Effector CD8-positive, alpha-beta T cell (primary cell): ENCODE data around the gene ADAT1.

Experiments
- DNase-seq: peaks from one replicate; lab custom pipeline; 2025; lab: John Stamatoyannopoulos, UW

The ADAT1 gene

DNA sequence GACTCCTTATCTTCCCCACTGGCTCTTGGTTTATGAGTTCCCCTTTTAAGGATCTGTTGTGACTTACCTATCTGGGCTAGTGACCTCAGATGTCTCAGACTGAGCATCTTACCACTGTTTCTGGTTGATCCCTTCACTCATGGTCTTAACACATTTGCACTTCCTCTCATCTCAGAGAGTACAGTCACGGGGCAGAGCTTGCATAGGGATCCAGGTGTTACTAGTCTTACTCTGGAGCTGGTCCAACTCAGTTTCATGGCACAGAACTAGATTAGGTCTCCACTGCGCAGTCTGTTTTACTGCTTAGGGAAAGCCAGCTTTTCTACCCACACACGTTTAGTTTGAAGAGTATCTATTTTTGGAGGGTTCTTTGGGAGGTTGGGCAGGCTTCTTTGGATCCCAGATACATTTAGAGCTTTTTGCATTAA is 46.7 kb downstream of the ADAT1 start:
- DNase-seq: no peak

DNA sequence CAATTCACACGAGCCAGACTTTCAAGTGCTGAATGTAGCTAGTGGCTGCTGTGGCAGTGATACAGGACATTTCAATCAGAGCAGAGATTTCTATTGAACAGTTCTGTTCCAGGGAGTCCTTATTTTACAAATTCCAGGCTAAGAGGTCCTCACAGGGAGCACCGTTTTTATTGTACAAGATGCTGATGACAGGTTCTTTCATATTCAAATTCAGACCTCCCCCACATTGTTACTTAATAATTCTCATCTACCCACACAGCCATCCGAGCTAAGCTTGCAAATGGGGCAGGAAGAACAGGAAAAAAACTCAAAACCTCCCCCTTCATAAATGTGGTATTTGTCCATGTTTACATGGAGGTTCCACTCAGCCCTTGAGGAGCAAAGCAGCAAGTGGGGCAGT is 47.1 kb downstream of the ADAT1 start:
- no peak for DNase-seq

DNA sequence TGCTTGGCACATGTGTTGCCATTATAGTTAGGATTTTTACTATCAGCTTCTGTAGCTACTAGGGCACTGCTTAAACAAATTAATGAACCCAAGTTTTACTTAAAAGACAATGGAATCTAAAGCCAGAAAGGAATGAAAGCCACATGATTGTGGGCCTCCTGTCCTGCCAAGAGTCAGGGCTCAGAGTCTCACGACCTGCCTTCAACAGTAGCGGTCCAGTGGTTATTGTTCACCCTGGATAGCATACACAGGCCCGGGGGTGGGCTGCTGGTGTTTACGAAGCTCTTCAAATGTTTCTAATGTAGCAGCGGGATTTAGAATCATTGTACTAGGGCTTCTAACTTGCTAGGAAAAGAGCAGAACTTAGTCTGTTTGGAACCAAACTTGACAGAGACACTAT is 49.1 kb downstream of the ADAT1 start:
- no peak for DNase-seq

DNA sequence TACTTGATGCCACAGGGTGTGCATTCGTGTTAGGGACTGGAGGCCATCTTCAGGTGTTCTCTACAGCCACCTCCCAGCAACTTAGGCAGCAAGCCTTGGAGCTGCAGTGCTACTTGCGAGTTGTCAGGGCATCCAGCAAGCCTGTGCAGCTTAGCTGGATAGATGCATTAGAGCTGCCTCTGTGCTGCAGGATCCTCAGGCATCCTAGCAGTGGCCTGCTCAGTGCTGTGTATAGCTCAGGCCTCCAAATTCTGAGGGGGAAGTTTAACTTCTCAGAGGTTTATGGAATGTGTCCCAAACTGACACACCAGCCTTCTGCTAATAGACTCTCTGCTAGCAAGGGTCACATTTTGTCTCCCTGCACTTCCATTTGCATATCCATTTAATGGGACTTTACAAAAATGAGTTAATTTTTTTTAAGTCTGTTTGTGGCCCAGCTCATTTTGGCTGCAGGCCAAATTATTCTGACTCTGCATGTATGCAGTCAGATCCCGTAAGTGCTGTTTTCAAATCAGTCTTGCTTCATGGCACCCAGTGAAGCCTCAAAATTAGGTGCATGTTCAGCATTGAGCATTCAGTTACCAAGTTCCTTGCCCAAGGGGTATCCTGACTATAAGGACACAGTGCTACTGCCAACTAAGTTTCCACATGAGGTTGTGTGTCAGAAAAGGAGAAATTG is 50.1 kb downstream of the ADAT1 start:
- no peak for DNase-seq

DNA sequence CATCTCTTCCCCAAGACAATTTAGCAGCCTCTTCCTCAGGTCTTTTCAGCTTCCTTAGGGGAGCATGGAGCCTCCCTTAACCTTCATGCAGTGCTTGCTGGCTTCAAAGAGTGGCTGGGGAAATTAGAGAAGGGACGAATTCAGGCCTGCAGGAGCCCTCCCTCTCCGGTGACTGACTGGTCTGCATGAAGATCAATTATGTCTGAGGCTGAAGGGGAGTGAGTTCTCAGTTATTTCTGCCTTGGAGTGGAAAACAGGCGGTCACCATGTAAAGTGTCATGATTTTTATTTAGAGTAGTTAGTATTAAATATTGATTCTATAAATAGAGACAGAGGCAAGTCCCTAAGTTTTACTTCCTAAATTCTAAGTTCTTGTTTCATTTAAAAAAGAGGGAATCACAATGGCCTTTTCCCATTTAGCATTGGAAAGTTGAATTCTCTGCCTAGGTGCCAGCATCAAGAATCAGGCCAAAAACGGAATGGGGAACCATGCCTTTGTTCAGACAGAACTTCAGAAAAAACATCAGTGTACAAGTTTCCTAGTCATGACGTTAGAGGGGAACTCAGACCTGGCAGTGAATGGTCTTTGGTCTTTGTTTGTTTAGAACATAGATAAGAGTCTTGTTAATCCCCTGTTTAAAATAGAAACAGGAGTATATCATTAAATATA is 52.5 kb downstream of the ADAT1 start:
- no peak for DNase-seq

DNA sequence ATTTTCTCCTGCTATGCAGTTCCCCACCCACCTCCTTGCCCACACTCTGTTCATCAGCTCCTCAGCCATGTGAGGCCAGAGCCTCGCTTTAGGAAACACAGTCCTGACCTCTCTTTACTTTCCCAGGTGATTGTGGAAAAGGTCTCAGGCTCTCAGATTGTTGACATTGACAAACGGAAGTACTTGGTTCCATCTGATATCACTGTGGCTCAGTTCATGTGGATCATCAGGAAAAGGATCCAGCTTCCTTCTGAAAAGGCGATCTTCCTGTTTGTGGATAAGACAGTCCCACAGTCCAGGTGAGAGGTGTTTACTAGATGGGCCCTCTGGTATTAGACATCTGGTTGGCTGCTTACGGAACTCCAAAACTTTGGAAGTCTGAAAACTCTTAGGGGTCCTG is 55.2 kb downstream of the ADAT1 start:
- DNase-seq: no peak

DNA sequence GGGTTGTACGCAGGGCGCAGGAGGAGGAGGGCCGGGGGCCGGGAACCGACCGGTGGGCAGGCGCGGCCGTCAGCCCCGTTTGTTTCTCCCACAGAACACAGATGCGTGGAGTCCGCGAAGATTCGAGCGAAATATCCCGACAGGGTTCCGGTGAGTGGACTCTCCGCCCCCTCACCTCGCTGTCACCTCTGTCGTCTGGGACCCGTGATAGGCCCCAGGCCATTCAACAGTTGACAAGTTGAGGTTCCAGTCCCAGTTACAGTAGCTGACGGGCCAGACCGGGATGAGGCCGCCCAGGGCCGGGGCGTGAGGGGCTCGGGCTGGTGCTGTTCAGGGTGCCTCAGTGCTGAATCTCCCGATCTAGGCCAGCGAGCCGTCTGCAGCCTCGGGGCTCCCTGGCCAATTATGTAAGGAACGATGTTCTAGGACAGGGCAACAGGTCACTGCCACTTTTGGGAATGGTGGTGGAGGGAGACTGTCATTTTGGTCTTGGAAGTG is 56.3 kb downstream of the ADAT1 start:
- DNase-seq: peak; percentile 16

DNA sequence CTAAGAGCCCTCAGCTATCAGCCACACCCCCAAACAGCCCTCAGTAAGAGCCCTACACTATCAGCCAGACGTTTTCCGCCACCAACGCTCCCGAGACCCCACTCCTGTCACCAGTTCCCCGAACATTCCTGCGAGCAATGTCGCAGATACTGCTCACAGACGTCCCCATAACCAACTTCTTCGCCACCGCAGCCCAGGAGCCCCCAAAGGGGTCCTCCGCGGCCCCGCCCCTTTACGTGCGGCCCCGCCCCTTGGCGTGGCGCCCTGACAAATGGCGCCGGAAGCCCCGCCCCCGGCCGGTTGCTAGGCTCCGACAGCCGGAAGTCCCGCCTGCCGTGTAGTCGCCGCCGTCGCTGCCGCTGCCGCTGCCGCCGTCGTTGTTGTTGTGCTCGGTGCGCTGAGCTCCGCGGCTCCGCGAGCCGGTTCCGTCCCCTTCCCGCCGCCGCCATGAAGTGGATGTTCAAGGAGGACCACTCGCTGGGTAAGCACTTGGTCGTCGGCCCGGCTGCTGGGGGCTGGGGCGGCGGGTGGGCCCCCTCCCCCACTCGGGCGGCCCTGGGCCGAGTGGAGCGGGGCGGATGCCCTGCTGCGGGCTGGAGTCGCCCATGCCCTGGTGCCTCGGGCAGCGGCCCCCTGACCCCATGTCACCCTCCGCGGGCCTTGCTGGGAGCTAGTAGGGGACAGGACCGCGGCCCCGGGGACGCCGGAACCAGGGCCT is 56.9 kb downstream of the ADAT1 start, which contains the start of gene GABARAPL2:
GABARAPL2 (plus strand) TSS at position 340 of the 718 bp plus-strand sequence; CDS start at position 448, 108 bp downstream.
- peak; percentile 89 for DNase-seq

DNA sequence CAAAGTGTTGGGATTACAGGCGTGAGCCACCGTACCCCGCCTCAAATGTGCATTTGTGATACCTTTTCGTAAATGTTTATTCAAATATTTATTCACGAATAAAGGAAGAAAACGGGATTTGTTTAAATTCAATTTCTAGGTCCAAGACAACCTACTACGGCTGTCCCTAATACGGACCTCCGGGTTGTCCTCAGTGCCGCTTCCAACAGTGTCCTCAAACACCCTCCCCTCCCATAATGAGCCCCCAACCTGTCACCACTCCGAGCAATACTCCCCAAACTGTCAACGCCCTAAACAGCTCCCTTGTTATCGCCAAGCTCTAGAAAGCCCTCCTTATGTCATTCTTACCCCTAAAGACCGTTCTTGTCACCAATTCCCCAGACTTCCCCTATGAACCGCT is 57.4 kb downstream of the ADAT1 start:
- no peak for DNase-seq

DNA sequence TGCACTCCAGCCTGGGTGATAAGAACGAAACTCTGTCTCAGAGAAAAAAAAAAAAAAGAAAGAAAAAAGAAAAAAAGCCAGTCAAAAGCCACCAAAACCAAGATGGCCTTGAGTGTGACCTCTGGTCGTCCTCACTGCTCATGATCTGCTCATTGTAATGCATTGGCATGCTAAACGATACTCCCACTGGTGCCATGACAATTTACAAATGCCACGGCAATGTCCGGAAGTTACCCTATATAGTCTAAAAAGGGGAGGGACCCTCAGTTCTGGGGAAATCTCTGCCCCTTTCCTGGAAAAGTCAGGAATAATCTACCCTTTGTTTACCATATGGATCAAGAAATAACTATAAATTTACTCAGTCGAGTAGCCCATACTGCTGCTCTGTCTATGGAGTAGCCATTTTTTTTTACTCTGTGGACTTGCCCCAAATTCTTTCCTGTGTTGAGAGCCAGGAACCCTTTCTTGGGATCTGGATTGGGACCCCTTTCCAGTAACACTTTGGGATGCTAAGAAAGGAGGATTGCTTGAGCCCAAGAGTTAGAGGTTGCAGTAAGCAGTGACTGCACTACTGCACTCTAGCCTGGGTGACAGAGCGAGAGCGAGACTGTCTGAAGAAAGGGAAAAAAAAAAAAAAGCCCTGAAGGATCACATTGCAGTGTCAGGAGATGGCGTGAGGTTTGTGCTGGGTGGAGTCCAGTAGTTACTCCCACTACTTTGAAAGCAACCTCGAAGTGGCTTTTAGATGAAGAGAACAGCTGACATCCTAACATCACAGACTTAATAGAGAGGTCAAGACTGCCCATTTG is 63.3 kb downstream of the ADAT1 start:
- DNase-seq: no peak

DNA sequence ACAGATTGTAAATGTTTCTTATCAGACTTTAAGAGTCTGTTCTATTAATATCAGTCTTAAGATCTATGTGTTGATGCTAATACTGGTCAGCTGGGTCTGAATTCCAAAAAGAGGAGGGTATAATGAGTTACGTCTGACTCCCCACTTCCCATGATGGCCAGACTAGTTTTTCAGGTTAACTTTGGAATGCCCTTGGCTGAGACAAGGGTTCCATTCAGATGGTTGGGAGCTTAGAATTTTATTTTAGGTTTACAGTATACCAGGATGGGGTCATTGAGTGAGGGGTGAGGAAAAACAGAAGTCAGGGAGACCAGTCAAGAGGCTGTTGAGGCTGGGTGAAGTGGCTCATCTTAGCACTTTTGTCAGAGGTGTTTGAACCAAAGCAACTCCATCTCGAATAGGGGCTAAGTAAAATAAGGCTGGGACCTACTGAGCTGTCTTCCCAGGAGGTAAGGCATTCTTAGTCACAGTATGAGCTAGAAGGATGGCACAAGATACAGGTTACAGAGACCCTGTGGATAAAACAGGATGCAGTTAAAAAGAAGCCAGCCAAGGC is 64.2 kb downstream of the ADAT1 start:
- DNase-seq: no peak

DNA sequence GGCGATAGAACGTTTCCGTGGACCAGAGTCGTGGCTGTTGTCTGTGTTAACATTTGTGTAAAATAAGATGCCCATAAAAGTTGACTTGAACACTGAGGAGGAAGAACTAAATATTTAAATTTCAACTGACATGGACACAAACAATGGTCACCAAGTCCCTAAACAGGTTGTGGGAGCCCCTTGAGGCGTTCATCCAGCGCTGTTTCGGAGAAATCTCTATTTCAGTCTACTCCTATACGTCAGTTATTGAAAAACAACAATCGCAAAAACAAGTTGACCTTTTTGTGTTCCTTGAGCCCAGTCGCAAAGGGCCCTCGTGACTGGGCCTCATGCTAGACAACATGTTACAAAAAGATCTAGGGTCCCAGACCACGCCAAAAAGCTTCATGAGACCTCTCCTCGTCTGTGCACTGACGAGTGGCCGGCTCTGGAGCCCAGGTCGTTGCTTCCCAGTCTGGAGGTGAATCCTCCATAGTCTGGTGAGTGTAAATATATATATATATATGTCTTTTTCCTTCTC is 66.6 kb downstream of the ADAT1 start:
- DNase-seq: no peak

DNA sequence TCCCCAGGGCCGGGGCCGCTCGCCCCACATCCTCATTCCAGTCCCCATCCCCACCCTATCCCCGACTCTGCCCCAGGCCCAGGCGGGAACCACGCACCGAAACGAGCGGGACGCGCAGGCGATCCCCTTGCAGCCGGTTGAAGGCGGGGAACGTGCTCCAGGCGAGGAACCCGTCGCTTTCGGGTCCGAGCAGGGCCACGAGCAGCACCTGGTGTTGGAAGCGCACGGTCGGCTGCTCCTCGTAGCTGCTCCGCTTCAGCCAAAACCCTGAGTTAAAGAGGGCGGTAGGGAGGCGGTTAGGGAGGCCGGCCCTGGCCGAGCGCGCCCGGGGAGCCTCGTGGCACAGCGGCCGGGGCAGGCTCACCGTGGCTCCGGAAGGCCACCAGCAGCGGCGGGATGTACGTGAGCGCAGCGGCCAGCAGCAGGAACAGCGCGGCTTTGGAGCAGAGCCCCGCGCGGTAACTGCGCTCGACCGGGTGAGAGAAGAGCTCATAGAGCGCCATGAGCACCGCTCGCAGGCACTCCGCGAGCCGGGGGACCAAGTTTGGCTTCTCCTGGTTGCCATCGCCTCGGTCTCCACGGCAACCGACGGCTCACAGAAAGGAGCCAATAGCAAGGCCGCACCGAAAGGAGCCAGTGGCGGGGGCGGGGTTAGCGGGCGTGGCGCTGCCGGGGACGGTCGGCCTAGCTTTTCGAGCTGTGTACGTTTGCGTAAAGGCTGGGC is 67.2 kb downstream of the ADAT1 start, which contains the start of gene TMEM231:
TMEM231 (minus strand) TSS at position 546 of the 724 bp plus-strand sequence; CDS start at position 503, 43 bp downstream.
- DNase-seq: peak; percentile 93

DNA sequence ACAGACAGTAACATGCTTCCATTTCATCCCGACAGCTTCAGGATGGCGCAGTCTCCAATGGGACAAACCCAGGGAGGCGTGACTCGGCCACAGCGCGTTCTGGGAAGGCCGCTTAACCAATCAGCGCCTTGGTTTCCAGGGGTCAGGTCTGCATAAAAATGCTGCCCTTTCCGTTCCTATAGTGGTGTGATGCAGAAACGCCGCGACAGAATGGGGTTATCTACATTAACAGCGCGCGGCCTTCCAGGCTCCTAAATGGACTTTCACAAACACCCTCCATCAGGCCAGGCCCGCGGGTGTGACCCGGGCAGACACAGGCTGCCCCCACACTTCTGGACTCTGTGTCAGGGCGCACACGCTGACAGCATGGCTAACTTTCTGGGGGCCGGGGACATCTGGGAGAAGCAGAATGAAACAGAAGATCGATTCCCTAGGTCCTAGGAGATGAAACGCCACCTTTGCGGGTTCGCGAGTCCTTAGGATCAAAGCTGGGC is 67.8 kb downstream of the ADAT1 start:
- no peak for DNase-seq

DNA sequence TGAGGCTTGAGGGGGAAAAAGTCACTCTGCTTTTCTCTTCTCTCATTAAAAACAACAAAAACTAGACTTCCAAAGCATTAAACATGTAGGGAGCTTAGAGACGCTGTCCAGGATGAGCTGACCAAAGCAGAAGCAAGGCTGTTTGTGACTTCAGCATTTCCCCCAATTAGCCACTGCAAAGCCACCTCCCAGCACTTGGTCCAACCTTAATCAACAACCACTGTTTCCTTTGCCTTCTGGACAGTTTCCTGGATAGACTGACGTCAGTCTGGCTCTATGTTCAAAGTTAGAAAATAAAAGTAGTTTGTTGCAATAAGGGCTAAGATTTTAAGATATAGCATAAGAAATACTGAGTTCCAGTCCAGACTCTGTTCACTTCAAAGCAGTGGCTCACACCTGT is 70.1 kb downstream of the ADAT1 start:
- DNase-seq: no peak

DNA sequence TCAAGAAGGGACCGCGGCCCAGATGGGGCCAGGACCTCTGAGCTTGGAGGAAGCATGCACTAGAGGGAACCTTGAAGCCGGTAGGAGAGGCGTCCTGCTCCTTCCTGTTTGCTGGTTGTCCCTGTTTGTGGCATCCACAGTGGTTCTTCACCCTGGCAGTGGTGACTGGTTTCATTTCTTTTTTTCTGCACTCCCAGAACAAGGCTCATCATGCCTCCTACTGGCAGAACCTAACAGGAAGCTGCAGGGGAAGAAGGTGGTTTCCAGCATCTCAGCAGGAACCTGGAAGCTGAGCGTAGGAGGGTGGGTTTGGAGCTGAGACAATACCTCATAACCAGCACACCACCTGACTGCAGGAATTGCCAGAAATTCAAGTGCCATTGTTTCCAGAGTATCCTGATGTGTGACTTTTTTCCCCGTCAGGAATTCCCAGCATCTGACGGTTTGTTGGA is 72.8 kb downstream of the ADAT1 start:
- no peak for DNase-seq
